ENCODE results near the gene CPNE8.

DNA sequence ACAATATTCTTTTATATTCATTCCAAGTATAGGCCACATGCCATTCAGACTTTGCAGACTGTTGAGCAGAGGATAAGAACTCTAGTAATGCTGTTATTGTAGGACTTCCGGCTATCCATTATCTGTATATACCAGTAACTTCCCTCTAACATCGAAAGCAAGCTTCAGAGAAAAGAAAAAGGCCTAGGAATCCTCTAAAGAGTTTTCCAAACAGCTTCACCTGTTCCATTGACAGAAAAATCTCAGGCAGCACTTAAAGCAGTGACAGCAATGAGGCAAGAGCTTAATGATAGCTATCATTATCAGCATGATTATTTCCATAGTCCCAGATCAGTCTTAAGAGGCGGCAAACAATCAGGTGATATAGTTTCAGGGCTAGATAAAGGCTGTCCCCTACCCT lies 1.8 kb downstream of the CPNE8 start:
- TF ChIP-seq EP300 (IDR thresholded peaks at IDR 0.05; ENCODE audit: borderline replicate concordance in 1 of 2, control insufficient read depth in 1 of 2, low read depth in 2 of 2, low read length in 2 of 2) (no peak), MTA3 (IDR thresholded peaks at IDR 0.05; ENCODE audit: borderline replicate concordance, low read length) (no peak), RAD51 (IDR thresholded peaks at IDR 0.05) (no peak), POLR2A (IDR thresholded peaks at IDR 0.05; ENCODE audit: low read depth, low read length) (no peak), YY1 (IDR thresholded peaks at IDR 0.05; ENCODE audit: low read depth, low read length) (no peak)
- TF ChIP-seq, protein P1, sequence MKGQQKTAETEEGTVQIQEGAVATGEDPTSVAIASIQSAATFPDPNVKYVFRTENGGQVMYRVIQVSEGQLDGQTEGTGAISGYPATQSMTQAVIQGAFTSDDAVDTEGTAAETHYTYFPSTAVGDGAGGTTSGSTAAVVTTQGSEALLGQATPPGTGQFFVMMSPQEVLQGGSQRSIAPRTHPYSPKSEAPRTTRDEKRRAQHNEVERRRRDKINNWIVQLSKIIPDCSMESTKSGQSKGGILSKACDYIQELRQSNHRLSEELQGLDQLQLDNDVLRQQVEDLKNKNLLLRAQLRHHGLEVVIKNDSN (IDR thresholded peaks at IDR 0.05; ENCODE audit: borderline replicate concordance, extremely low read length, insufficient read depth, low read depth, low read length), result no peak
- TF ChIP-seq, protein P2, sequence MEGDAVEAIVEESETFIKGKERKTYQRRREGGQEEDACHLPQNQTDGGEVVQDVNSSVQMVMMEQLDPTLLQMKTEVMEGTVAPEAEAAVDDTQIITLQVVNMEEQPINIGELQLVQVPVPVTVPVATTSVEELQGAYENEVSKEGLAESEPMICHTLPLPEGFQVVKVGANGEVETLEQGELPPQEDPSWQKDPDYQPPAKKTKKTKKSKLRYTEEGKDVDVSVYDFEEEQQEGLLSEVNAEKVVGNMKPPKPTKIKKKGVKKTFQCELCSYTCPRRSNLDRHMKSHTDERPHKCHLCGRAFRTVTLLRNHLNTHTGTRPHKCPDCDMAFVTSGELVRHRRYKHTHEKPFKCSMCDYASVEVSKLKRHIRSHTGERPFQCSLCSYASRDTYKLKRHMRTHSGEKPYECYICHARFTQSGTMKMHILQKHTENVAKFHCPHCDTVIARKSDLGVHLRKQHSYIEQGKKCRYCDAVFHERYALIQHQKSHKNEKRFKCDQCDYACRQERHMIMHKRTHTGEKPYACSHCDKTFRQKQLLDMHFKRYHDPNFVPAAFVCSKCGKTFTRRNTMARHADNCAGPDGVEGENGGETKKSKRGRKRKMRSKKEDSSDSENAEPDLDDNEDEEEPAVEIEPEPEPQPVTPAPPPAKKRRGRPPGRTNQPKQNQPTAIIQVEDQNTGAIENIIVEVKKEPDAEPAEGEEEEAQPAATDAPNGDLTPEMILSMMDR (IDR thresholded peaks at IDR 0.05 in 2 of 3, conservative IDR thresholded peaks at IDR 0.05 in 1 of 3; ENCODE audit: control insufficient read depth in 2 of 3, extremely low read depth in 1 of 3, insufficient read depth in 1 of 3, low read depth in 3 of 3, low read length in 3 of 3), result no peak
